ENCODE results near the gene ADGRV1. TPM values are rescaled to one million over a fixed set of nuclear protein-coding genes. Genes with fewer than 3 reads are reported as not detected.

ADGRV1 gene
- polyA plus RNA-seq, 1 donor from 2014 or later = 3.7 TPM

DNA sequence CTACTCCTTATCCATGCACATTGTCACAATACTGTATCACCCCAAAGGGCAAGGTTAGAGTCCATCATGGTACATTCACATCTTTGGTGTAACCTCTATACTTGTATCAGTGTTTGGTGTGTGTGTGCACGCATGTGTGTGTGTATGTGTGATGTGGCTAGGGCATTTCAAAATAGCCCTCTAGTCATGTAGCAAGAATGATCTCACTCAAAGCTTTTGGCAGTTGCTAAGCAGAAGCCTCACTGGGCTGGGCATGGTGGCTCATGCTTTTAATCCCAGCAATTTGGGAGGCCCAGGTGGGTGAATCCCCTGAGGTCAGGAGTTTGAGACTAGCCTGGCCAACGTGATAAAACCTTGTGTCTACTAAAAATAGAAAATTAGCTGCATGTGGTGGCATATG, 245.3 kb downstream of the ADGRV1 start:
- H2AFZ ChIP-seq (ENCODE audit: low read depth, low read length) = no peak overlapping the region
- TF ChIP-seq, protein P1, sequence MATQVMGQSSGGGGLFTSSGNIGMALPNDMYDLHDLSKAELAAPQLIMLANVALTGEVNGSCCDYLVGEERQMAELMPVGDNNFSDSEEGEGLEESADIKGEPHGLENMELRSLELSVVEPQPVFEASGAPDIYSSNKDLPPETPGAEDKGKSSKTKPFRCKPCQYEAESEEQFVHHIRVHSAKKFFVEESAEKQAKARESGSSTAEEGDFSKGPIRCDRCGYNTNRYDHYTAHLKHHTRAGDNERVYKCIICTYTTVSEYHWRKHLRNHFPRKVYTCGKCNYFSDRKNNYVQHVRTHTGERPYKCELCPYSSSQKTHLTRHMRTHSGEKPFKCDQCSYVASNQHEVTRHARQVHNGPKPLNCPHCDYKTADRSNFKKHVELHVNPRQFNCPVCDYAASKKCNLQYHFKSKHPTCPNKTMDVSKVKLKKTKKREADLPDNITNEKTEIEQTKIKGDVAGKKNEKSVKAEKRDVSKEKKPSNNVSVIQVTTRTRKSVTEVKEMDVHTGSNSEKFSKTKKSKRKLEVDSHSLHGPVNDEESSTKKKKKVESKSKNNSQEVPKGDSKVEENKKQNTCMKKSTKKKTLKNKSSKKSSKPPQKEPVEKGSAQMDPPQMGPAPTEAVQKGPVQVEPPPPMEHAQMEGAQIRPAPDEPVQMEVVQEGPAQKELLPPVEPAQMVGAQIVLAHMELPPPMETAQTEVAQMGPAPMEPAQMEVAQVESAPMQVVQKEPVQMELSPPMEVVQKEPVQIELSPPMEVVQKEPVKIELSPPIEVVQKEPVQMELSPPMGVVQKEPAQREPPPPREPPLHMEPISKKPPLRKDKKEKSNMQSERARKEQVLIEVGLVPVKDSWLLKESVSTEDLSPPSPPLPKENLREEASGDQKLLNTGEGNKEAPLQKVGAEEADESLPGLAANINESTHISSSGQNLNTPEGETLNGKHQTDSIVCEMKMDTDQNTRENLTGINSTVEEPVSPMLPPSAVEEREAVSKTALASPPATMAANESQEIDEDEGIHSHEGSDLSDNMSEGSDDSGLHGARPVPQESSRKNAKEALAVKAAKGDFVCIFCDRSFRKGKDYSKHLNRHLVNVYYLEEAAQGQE (IDR thresholded peaks at IDR 0.05; ENCODE audit: borderline replicate concordance) = no peak
- TF ChIP-seq, protein P2, sequence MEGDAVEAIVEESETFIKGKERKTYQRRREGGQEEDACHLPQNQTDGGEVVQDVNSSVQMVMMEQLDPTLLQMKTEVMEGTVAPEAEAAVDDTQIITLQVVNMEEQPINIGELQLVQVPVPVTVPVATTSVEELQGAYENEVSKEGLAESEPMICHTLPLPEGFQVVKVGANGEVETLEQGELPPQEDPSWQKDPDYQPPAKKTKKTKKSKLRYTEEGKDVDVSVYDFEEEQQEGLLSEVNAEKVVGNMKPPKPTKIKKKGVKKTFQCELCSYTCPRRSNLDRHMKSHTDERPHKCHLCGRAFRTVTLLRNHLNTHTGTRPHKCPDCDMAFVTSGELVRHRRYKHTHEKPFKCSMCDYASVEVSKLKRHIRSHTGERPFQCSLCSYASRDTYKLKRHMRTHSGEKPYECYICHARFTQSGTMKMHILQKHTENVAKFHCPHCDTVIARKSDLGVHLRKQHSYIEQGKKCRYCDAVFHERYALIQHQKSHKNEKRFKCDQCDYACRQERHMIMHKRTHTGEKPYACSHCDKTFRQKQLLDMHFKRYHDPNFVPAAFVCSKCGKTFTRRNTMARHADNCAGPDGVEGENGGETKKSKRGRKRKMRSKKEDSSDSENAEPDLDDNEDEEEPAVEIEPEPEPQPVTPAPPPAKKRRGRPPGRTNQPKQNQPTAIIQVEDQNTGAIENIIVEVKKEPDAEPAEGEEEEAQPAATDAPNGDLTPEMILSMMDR (IDR thresholded peaks at IDR 0.05; ENCODE audit: poor library complexity, severe bottlenecking) = no peak
- no peak for TF ChIP-seq EP300 (conservative IDR thresholded peaks at IDR 0.05; ENCODE audit: poor library complexity, severe bottlenecking)
- TF ChIP-seq MXI1 (conservative IDR thresholded peaks at IDR 0.05; ENCODE audit: poor library complexity, severe bottlenecking) = no peak
- TF ChIP-seq SMC3 (conservative IDR thresholded peaks at IDR 0.05; ENCODE audit: poor library complexity) = no peak
- no peak for TF ChIP-seq RAD21 (conservative IDR thresholded peaks at IDR 0.05)
- TF ChIP-seq TAF1 (IDR thresholded peaks at IDR 0.05; ENCODE audit: low read depth) = no peak
- TF ChIP-seq EZH2 (IDR thresholded peaks at IDR 0.05; ENCODE audit: borderline replicate concordance, insufficient read depth, low read length, poor library complexity, severe bottlenecking) = no peak
- TF ChIP-seq POLR2AphosphoS5 (IDR thresholded peaks at IDR 0.05) = no peak
- no peak overlapping the region for H3K4me3 ChIP-seq (ENCODE audit: low read length)
- H4K20me1 ChIP-seq (ENCODE audit: insufficient read depth) = no peaks in the 10 kb centered on the region
- no peak overlapping the region for H3K9ac ChIP-seq (ENCODE audit: low read length)
- H3K9me3 ChIP-seq (ENCODE audit: low read length) = no peaks in the 10 kb centered on the region
- H3K36me3 ChIP-seq (ENCODE audit: insufficient read depth, low read length) = no peaks in the 10 kb centered on the region
- no peaks in the 10 kb centered on the region for H3K9me2 ChIP-seq (ENCODE audit: insufficient read depth, low read length)
- H3F3A ChIP-seq (ENCODE audit: insufficient read depth, low read length, poor library complexity, severe bottlenecking) = no peaks in the 10 kb centered on the region
- no peaks in the 10 kb centered on the region for H3K27me3 ChIP-seq (ENCODE audit: insufficient read depth, low read depth, low read length)
- no peak overlapping the region for H3K4me2 ChIP-seq (ENCODE audit: low read length)
- no peaks in the 10 kb centered on the region for H3K79me2 ChIP-seq (replicated peaks; ENCODE audit: insufficient read depth, low read length)
- no peak overlapping the region for H3K27ac ChIP-seq (ENCODE audit: low read length)

DNA sequence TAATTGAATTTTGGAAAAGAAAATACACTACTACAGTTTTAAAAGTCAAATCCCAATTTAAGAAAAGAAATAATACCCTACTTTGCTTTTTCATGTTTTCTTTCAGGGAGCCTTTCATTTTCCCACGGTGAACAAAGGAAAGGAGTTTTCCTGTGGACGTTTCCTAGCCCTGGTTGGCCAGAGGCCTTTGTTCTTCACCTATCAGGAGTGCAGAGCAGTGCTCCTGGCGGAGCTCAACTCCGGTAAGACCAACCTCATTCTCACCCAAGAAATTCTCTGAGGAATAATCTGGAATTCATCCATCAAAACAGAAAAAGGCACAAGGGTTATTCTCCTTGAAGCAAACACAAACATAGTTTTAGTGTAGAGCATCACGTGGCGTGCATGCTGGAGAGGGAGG, 248.9 kb downstream of the ADGRV1 start:
- no peaks in the 10 kb centered on the region for H3K27me3 ChIP-seq (ENCODE audit: insufficient read depth, low read depth, low read length)
- no peaks in the 10 kb centered on the region for H3K9me3 ChIP-seq (ENCODE audit: low read length)
- no peaks in the 10 kb centered on the region for H3K79me2 ChIP-seq (replicated peaks; ENCODE audit: insufficient read depth, low read length)
- no peak overlapping the region for H3K27ac ChIP-seq (ENCODE audit: low read length)
- H3K9me2 ChIP-seq (ENCODE audit: insufficient read depth, low read length) = no peaks in the 10 kb centered on the region
- no peak overlapping the region for H3K9ac ChIP-seq (ENCODE audit: low read length)
- no peak overlapping the region for H2AFZ ChIP-seq (ENCODE audit: low read depth, low read length)
- no peaks in the 10 kb centered on the region for H3F3A ChIP-seq (ENCODE audit: insufficient read depth, low read length, poor library complexity, severe bottlenecking)
- TF ChIP-seq EP300 (conservative IDR thresholded peaks at IDR 0.05; ENCODE audit: poor library complexity, severe bottlenecking) = no peak
- no peak for TF ChIP-seq SMC3 (conservative IDR thresholded peaks at IDR 0.05; ENCODE audit: poor library complexity)
- no peak for TF ChIP-seq EZH2 (IDR thresholded peaks at IDR 0.05; ENCODE audit: borderline replicate concordance, insufficient read depth, low read length, poor library complexity, severe bottlenecking)
- no peak for TF ChIP-seq POLR2AphosphoS5 (IDR thresholded peaks at IDR 0.05)
- no peak for TF ChIP-seq RAD21 (conservative IDR thresholded peaks at IDR 0.05)
- TF ChIP-seq TAF1 (IDR thresholded peaks at IDR 0.05; ENCODE audit: low read depth) = no peak
- TF ChIP-seq, protein P2 (IDR thresholded peaks at IDR 0.05; ENCODE audit: poor library complexity, severe bottlenecking) = no peak
- TF ChIP-seq, protein P1 (IDR thresholded peaks at IDR 0.05; ENCODE audit: borderline replicate concordance) = no peak
- no peak for TF ChIP-seq MXI1 (conservative IDR thresholded peaks at IDR 0.05; ENCODE audit: poor library complexity, severe bottlenecking)
- no peak overlapping the region for H3K4me2 ChIP-seq (ENCODE audit: low read length)
- no peak overlapping the region for H3K4me3 ChIP-seq (ENCODE audit: low read length)
- H3K36me3 ChIP-seq (ENCODE audit: insufficient read depth, low read length) = no peaks in the 10 kb centered on the region
- no peaks in the 10 kb centered on the region for H4K20me1 ChIP-seq (ENCODE audit: insufficient read depth)

Data from neural cell (in vitro differentiated cells).